ENCODE results near the gene SUN2. TPM values are rescaled to one million over a fixed set of nuclear protein-coding genes. Genes with fewer than 3 reads are reported as not detected.

Gene SUN2
- total RNA-seq, 1 experiment from 2014 or later = 45.1 TPM

GRCh38 chr22:38799265-38800002 lies 43.6 kb upstream of the SUN2 start:
- in situ Hi-C loops (cut with HindIII; ENCODE audit: low pct_unique_long_range_greater_than_20kb, low sequenced_read_pairs) (no loop called here), intact Hi-C loops (cut with micrococcal nuclease; ENCODE audit: unreplicated experiment) (no loop called here)
- ChIA-PET CTCF (no interaction called here), POLR2A (no interaction called here)
- no peak overlapping the region for H3K4me3 ChIP-seq (ENCODE audit: low read depth in 2 of 2, low read length in 2 of 2)
- H3K36me3 ChIP-seq (ENCODE audit: control insufficient read depth, insufficient read depth, low read length) = no peaks in the 10 kb centered on the region
- H3K4me1 ChIP-seq (ENCODE audit: control insufficient read depth, insufficient read depth, low read length) = peaks cover 4% of the 10 kb centered on the region
- no peaks in the 10 kb centered on the region for H3K9me3 ChIP-seq (ENCODE audit: control insufficient read depth, insufficient read depth, low read depth, low read length)
- no TSS peak for BruUV-seq (replicated peaks)
- ATAC-seq (no peak), DNase-seq (ENCODE audit: low read depth, low spot score) (no peak)
- TF ChIP-seq CTCF (IDR thresholded peaks at IDR 0.05) = no peak
- no peak for TF ChIP-seq TCF7L2 (IDR thresholded peaks at IDR 0.05; ENCODE audit: low read depth, low read length)
- TF ChIP-seq SIN3A (IDR thresholded peaks at IDR 0.05; ENCODE audit: borderline replicate concordance, insufficient read depth, low read depth, low read length) = no peak
- TF ChIP-seq, protein P1, sequence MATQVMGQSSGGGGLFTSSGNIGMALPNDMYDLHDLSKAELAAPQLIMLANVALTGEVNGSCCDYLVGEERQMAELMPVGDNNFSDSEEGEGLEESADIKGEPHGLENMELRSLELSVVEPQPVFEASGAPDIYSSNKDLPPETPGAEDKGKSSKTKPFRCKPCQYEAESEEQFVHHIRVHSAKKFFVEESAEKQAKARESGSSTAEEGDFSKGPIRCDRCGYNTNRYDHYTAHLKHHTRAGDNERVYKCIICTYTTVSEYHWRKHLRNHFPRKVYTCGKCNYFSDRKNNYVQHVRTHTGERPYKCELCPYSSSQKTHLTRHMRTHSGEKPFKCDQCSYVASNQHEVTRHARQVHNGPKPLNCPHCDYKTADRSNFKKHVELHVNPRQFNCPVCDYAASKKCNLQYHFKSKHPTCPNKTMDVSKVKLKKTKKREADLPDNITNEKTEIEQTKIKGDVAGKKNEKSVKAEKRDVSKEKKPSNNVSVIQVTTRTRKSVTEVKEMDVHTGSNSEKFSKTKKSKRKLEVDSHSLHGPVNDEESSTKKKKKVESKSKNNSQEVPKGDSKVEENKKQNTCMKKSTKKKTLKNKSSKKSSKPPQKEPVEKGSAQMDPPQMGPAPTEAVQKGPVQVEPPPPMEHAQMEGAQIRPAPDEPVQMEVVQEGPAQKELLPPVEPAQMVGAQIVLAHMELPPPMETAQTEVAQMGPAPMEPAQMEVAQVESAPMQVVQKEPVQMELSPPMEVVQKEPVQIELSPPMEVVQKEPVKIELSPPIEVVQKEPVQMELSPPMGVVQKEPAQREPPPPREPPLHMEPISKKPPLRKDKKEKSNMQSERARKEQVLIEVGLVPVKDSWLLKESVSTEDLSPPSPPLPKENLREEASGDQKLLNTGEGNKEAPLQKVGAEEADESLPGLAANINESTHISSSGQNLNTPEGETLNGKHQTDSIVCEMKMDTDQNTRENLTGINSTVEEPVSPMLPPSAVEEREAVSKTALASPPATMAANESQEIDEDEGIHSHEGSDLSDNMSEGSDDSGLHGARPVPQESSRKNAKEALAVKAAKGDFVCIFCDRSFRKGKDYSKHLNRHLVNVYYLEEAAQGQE (IDR thresholded peaks at IDR 0.05; ENCODE audit: insufficient read depth in 1 of 2, low read depth in 2 of 2, low read length in 1 of 2) = no peak
- TF ChIP-seq POLR2AphosphoS5 (IDR thresholded peaks at IDR 0.05; ENCODE audit: low read depth, low read length) = no peak
- H3K27ac ChIP-seq (ENCODE audit: low read length) = no peak overlapping the region
- no peaks in the 10 kb centered on the region for H3K27me3 ChIP-seq (ENCODE audit: control insufficient read depth, insufficient read depth, low read length)

DNA sequence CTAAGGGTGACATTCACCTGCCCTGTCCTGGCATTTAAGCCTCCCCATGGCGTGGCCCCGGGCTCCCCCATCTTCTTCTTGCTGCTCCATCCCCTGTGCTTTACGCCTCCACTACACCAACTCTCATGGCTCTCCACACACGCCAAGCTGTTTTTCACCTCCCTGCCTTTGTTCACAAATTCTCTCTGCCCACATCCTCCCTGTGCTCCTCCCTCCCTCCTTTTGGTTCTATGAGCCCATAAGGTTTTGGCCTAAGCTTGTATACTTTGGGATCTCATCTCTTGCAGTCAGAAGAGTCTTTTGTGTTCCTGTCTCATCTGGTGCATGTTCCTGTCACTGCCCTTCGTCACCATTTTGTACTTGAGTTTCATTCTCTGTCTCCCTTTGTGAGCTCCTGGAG lies 42.7 kb upstream of the SUN2 start:
- BruUV-seq (replicated peaks) = no TSS peak
- Histone ChIP-seq H3K27ac (ENCODE audit: low read length) (no peak overlapping the region), H3K36me3 (ENCODE audit: control insufficient read depth, insufficient read depth, low read length) (no peaks in the 10 kb centered on the region), H3K4me3 (ENCODE audit: low read depth in 2 of 2, low read length in 2 of 2) (no peak overlapping the region), H3K4me1 (ENCODE audit: control insufficient read depth, insufficient read depth, low read length) (peaks cover 4% of the 10 kb centered on the region), H3K27me3 (ENCODE audit: control insufficient read depth, insufficient read depth, low read length) (no peaks in the 10 kb centered on the region), H3K9me3 (ENCODE audit: control insufficient read depth, insufficient read depth, low read depth, low read length) (no peaks in the 10 kb centered on the region)
- POLR2A ChIA-PET = no interaction called here
- in situ Hi-C loops (cut with HindIII; ENCODE audit: low pct_unique_long_range_greater_than_20kb, low sequenced_read_pairs) = no loop called here
- TF ChIP-seq POLR2AphosphoS5 (IDR thresholded peaks at IDR 0.05; ENCODE audit: low read depth, low read length) (no peak), CTCF (IDR thresholded peaks at IDR 0.05) (no peak), SIN3A (IDR thresholded peaks at IDR 0.05; ENCODE audit: borderline replicate concordance, insufficient read depth, low read depth, low read length) (no peak), TCF7L2 (IDR thresholded peaks at IDR 0.05; ENCODE audit: low read depth, low read length) (no peak)
- TF ChIP-seq, protein P1 (IDR thresholded peaks at IDR 0.05; ENCODE audit: insufficient read depth in 1 of 2, low read depth in 2 of 2, low read length in 1 of 2) = no peak
- CTCF ChIA-PET = no interaction called here
- intact Hi-C loops (cut with micrococcal nuclease; ENCODE audit: unreplicated experiment) = no loop called here
- no peak for ATAC-seq
- no peak for DNase-seq (ENCODE audit: low read depth, low spot score)
